Keratinocyte (primary cell): ENCODE results near the gene GPX8. TPM values are rescaled to one million over a fixed set of nuclear protein-coding genes. Genes with fewer than 3 reads are reported as not detected.

Source experiments
- DNase-seq: peaks from one replicate; pipeline ENCODE4 v3.0.0-alpha.2; 2011; ENCODE audit warnings: low read depth, missing footprints, low spot score
- FAIRE-seq: peaks from 2 replicates; lab custom pipeline; 2011; peaks lifted over from hg19 to GRCh38; lab: Jason Lieb, UNC
- H2AFZ ChIP-seq: 2 replicates; pipeline ENCODE4 v1.6.0; 2012; ENCODE audit warnings: low read length, control low read depth, inconsistent platforms; ENCODE audit not compliant: control insufficient read depth
- H3K27ac ChIP-seq: 2 replicates; pipeline ENCODE4 v1.5.1; 2011; ENCODE audit warnings: low read length; ENCODE audit not compliant: control insufficient read depth, insufficient read depth
- H3K27me3 ChIP-seq: 3 replicates; pipeline ENCODE4 v1.6.0; 2011; ENCODE audit warnings: low read length; ENCODE audit not compliant: control insufficient read depth, insufficient read depth; ENCODE audit errors: extremely low read depth
- H3K36me3 ChIP-seq, 2 experiments: 2 replicates in 1 of 2; 3 replicates in 1 of 2; pipeline ENCODE4 v1.5.1; 2011; ENCODE audit warnings: low read length in 2 of 2, mild to moderate bottlenecking in 1 of 2; ENCODE audit not compliant: control insufficient read depth in 2 of 2, insufficient read depth in 2 of 2; ENCODE audit errors: extremely low read depth in 1 of 2
- H3K4me1 ChIP-seq: 3 replicates; pipeline ENCODE4 v1.5.1; 2011; ENCODE audit warnings: low read length; ENCODE audit not compliant: control insufficient read depth, insufficient read depth; ENCODE audit errors: extremely low read depth
- H3K4me2 ChIP-seq: 3 replicates; pipeline ENCODE4 v1.6.0; 2011; ENCODE audit warnings: low read depth, low read length; ENCODE audit not compliant: control insufficient read depth, insufficient read depth; ENCODE audit errors: extremely low read depth
- H3K4me3 ChIP-seq, 3 experiments: fragments of 200-600 bp in 1 of 3; sonication (generic) in 1 of 3; 2 replicates in 2 of 3; 3 replicates in 1 of 3; pipeline ENCODE4 v1.5.1; 2011 to 2016; ENCODE audit warnings: low read length in 3 of 3, mild to moderate bottlenecking in 3 of 3, control low read depth in 2 of 3, inconsistent platforms in 1 of 3, low read depth in 1 of 3, mixed read lengths in 1 of 3, mixed run types in 1 of 3, moderate library complexity in 1 of 3; ENCODE audit not compliant: control insufficient read depth in 2 of 3, insufficient read depth in 2 of 3; ENCODE audit errors: extremely low read depth in 1 of 3
- H3K79me2 ChIP-seq: 2 replicates; pipeline ENCODE4 v1.6.0; 2012; ENCODE audit warnings: low read length; ENCODE audit not compliant: control insufficient read depth, insufficient read depth
- H3K9ac ChIP-seq: 3 replicates; pipeline ENCODE4 v1.6.0; 2011; ENCODE audit warnings: low read length; ENCODE audit not compliant: control insufficient read depth, insufficient read depth; ENCODE audit errors: extremely low read depth
- H3K9me1 ChIP-seq: 3 replicates; pipeline ENCODE4 v1.6.0; 2011; ENCODE audit warnings: low read length; ENCODE audit not compliant: control insufficient read depth, insufficient read depth; ENCODE audit errors: extremely low read depth
- H3K9me3 ChIP-seq: 2 replicates; pipeline ENCODE4 v1.5.1; 2012; ENCODE audit warnings: low read depth, low read length; ENCODE audit not compliant: control insufficient read depth
- H4K20me1 ChIP-seq: 3 replicates; pipeline ENCODE4 v1.6.0; 2011; ENCODE audit warnings: low read length; ENCODE audit not compliant: control insufficient read depth, insufficient read depth; ENCODE audit errors: extremely low read depth
- EZH2 ChIP-seq: IDR thresholded peaks from one replicate; pipeline ENCODE4 v1.6.1; 2012; ENCODE audit warnings: inconsistent platforms, mild to moderate bottlenecking, low read length, moderate library complexity
- dilution Hi-C: fragments of 300-500 bp; cut with MboI; formaldehyde crosslinking; loops from one replicate; pipeline ENCODE4 v1.7.0; 2020; ENCODE audit warnings: low sequenced_read_pairs; ENCODE audit not compliant: extremely low pct_ligation_motif_present
- polyA plus RNA-seq, 5 experiments: library from polyadenylated mRNA; depleted of rRNA in 3 of 5; stranded (reverse) in 3 of 5; stranded (forward) in 1 of 5; unstranded in 1 of 5; fragments of >200 nt; gene quantifications; 1 replicate in 1 of 5; 2 replicates in 3 of 5; 3 replicates in 1 of 5; pipeline versions ENCODE4 v1.2.1 to v1.2.3, GENCODE V29; 2011 to 2012; ENCODE audit warnings: missing spikeins in 2 of 5, low read depth in 1 of 5, low replicate concordance in 1 of 5
- TF ChIP-seq, protein P1 (sequence below), 3 experiments: IDR thresholded peaks in 1 of 3; conservative IDR thresholded peaks in 1 of 3; optimal IDR thresholded peaks in 1 of 3; 2 replicates in 2 of 3; 3 replicates in 1 of 3; pipeline versions ENCODE3 to v1.5.1; 2011; ENCODE audit warnings: low read length in 3 of 3, mild to moderate bottlenecking in 3 of 3, moderate library complexity in 2 of 3, control low read depth in 1 of 3, inconsistent platforms in 1 of 3; ENCODE audit not compliant: insufficient read depth in 2 of 3; ENCODE audit errors: extremely low read depth in 1 of 3

GPX8 gene
- polyA plus RNA-seq, 1 donor (not counting 4 experiments of a cell fraction or from before 2014, with no cell fraction given): 40.1 TPM

DNA sequence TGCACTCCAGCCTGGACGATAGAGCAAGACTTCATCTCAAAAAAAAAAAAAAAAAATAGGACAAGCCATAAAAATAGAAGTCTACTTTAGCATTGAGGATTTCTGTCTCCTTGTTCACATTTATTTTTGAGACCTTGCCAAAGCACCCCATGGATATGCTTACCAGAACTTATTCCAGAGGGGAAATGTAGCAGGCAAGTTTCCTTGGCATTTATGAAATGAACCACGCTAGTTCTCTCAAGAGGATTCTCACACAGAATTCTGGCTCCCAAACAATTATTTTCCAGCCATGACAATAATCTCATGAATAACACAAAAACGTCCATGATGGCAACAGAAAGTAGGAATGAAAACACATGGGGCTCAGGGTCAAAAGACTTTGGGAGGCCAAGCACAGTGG, 23.4 kb upstream of the GPX8 start:
- H2AFZ ChIP-seq: no peak overlapping the region
- dilution Hi-C loops: loop anchor here (25.0 kb wide), 1 partner anchor 199 kb away; no protein-coding TSS in a partner anchor
- no peaks in the 10 kb centered on the region for H3K9me3 ChIP-seq
- no peaks in the 10 kb centered on the region for H3K27me3 ChIP-seq
- no peak overlapping the region for H3K9ac ChIP-seq
- no peaks in the 10 kb centered on the region for H3K79me2 ChIP-seq
- TF ChIP-seq, protein P1, sequence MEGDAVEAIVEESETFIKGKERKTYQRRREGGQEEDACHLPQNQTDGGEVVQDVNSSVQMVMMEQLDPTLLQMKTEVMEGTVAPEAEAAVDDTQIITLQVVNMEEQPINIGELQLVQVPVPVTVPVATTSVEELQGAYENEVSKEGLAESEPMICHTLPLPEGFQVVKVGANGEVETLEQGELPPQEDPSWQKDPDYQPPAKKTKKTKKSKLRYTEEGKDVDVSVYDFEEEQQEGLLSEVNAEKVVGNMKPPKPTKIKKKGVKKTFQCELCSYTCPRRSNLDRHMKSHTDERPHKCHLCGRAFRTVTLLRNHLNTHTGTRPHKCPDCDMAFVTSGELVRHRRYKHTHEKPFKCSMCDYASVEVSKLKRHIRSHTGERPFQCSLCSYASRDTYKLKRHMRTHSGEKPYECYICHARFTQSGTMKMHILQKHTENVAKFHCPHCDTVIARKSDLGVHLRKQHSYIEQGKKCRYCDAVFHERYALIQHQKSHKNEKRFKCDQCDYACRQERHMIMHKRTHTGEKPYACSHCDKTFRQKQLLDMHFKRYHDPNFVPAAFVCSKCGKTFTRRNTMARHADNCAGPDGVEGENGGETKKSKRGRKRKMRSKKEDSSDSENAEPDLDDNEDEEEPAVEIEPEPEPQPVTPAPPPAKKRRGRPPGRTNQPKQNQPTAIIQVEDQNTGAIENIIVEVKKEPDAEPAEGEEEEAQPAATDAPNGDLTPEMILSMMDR (optimal IDR thresholded peaks at IDR 0.05 in 1 of 3, IDR thresholded peaks at IDR 0.05 in 1 of 3, conservative IDR thresholded peaks at IDR 0.05 in 1 of 3; ENCODE audit: extremely low read depth in 1 of 3, insufficient read depth in 2 of 3, low read length in 3 of 3): no peak
- no peak for TF ChIP-seq EZH2
- no peak overlapping the region for H3K4me2 ChIP-seq
- H3K4me1 ChIP-seq: no peaks in the 10 kb centered on the region
- H3K36me3 ChIP-seq: no peaks in the 10 kb centered on the region
- DNase-seq (no peak), FAIRE-seq (no peak)
- no peaks in the 10 kb centered on the region for H3K9me1 ChIP-seq
- no peaks in the 10 kb centered on the region for H4K20me1 ChIP-seq
- no peak overlapping the region for H3K27ac ChIP-seq
- H3K4me3 ChIP-seq: no peak overlapping the region

DNA sequence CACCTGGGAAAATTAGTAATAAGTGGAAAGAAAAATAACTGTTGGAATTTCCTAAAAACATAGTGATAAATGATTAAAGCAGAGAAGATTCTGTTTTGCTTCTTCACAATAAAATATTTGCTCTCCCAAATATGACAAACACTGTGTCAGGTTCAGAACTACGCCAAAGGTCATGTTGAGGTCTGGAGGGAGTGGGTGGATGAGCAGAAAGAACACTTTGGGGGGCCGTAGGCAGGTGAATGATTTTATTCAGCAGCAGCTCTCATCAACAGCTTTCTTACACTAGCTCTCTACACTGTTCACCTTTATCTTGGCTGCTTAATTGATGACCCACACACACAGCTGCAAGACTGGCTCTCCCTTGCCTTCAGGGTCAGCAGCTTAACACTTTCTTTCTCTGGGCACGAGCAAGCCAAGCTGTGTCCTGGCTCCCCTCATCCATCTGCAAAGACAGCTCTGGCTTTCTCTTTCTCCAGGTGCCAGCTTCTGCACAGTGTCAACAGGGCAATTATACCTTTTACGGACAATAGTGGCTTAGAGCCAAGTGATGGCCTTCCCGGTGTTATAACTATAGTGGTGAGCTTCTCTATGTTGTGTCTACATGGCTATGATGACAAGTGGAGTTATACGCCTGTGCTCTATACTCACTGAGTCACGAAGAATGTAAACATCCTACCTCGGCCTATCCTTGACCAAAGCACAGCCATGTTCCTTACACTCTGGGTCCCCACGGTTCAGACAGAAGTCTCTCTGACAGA, 18.9 kb upstream of the GPX8 start:
- no peaks in the 10 kb centered on the region for H4K20me1 ChIP-seq
- H3K4me3 ChIP-seq: no peak overlapping the region
- no peaks in the 10 kb centered on the region for H3K79me2 ChIP-seq
- H3K27me3 ChIP-seq: peaks cover 6% of the 10 kb centered on the region
- no peak for DNase-seq
- H3K9me3 ChIP-seq: no peaks in the 10 kb centered on the region
- dilution Hi-C loops: loop anchor here (25.0 kb wide), 1 partner anchor 204 kb away; no protein-coding TSS in a partner anchor
- no peak overlapping the region for H3K27ac ChIP-seq
- TF ChIP-seq, protein P1 (optimal IDR thresholded peaks at IDR 0.05 in 1 of 3, IDR thresholded peaks at IDR 0.05 in 1 of 3, conservative IDR thresholded peaks at IDR 0.05 in 1 of 3; ENCODE audit: extremely low read depth in 1 of 3, insufficient read depth in 2 of 3, low read length in 3 of 3): no peak
- TF ChIP-seq EZH2: no peak
- H3K9ac ChIP-seq: no peak overlapping the region
- no peaks in the 10 kb centered on the region for H3K4me1 ChIP-seq
- no peaks in the 10 kb centered on the region for H3K36me3 ChIP-seq
- peaks cover 2% of the 10 kb centered on the region for H3K9me1 ChIP-seq
- no peak overlapping the region for H3K4me2 ChIP-seq
- no peak overlapping the region for H2AFZ ChIP-seq
- FAIRE-seq: no peak
